KG1 (cell line): ENCODE measurements around the gene CAMKMT.

Experiments used
- DNase-seq: peaks from one replicate; lab custom pipeline; 2025; lab: John Stamatoyannopoulos, UW

CAMKMT gene

GRCh38 chr2:44444881-44445280 is 83.1 kb downstream of the CAMKMT start:
- no peak for DNase-seq

GRCh38 chr2:44448860-44449527 is 87.2 kb downstream of the CAMKMT start:
- no peak for DNase-seq

- DNase-seq: no peak
Observed at GRCh38 chr2:44450082-44450481, 88.3 kb downstream of the CAMKMT start.

- DNase-seq: no peak
Observed at GRCh38 chr2:44450806-44451205, 89.1 kb downstream of the CAMKMT start.

GRCh38 chr2:44452069-44452583 is 90.4 kb downstream of the CAMKMT start:
- DNase-seq: no peak

- DNase-seq: no peak
Observed at GRCh38 chr2:44453259-44453658, 91.5 kb downstream of the CAMKMT start.

GRCh38 chr2:44455877-44456276 is 94.1 kb downstream of the CAMKMT start:
- no peak for DNase-seq

- no peak for DNase-seq
Observed at GRCh38 chr2:44456946-44457345, 95.2 kb downstream of the CAMKMT start.

GRCh38 chr2:44459739-44460138 is 98.0 kb downstream of the CAMKMT start:
- DNase-seq: no peak

- no peak for DNase-seq
Observed at GRCh38 chr2:44462934-44463849, 101.4 kb downstream of the CAMKMT start.

GRCh38 chr2:44464437-44464836 is 102.7 kb downstream of the CAMKMT start:
- no peak for DNase-seq

- no peak for DNase-seq
Observed at GRCh38 chr2:44470151-44470550, 108.4 kb downstream of the CAMKMT start.

GRCh38 chr2:44477657-44478414 is 116.1 kb downstream of the CAMKMT start:
- no peak for DNase-seq

GRCh38 chr2:44479127-44479887 is 117.6 kb downstream of the CAMKMT start:
- peak; percentile 55 for DNase-seq

- DNase-seq: no peak
Observed at GRCh38 chr2:44480068-44480467, 118.3 kb downstream of the CAMKMT start.

GRCh38 chr2:44487052-44487451 is 125.3 kb downstream of the CAMKMT start:
- no peak for DNase-seq

- DNase-seq: no peak
Observed at GRCh38 chr2:44490726-44491125, 129.0 kb downstream of the CAMKMT start.

GRCh38 chr2:44494006-44494405 is 132.3 kb downstream of the CAMKMT start:
- no peak for DNase-seq

GRCh38 chr2:44495035-44495434 is 133.3 kb downstream of the CAMKMT start:
- DNase-seq: no peak

- no peak for DNase-seq
Observed at GRCh38 chr2:44495544-44495943, 133.8 kb downstream of the CAMKMT start.

GRCh38 chr2:44496130-44496529 is 134.4 kb downstream of the CAMKMT start:
- no peak for DNase-seq

GRCh38 chr2:44498551-44498950 is 136.8 kb downstream of the CAMKMT start:
- DNase-seq: no peak
